ENCODE measurements around the gene C16orf74. TPM values are rescaled to one million over a fixed set of nuclear protein-coding genes. Genes with fewer than 3 reads are reported as not detected.
A peak's percentile ranks its signal among the peaks of the same experiment; 100 is the strongest.

The C16orf74 gene
- total RNA-seq, 4 donors from 2014 or later = 11.0 to 13.0 (median 11.4) TPM

DNA sequence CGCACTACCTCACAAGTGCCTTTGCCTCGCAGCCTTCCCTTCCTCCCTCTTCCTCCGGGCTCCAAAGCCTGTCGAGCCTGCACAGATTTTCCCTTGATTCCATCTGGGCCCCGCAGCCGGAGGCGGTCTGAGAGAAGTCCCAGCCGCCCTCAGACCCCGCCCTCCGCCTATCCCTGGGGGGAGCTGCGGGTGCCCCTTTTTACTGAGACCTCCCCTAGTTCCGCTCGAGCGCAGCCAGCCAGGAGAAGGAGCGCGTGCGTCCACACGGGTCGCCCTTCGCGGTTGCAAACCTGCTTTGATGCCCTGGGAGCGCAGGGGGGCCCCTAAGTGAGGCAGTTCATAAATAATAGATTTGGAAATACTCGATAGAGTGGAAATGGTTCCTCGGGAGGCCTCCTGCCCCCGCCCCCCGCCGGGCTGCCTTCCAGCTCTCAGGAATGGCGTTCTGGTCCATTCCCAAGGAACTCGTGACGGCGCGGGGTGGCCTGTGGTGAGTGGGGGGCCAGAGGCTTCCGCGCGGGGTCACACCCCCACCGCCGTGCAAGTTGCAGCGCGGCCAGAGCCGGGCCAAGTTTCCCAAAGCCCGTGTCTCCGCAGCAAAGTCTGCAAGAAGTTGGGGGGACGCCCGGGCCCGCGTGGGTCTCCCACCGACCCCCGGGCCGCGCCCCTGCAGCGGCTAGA lies 610 bp downstream of the C16orf74 start:
- Histone ChIP-seq H3K9me3 (no peaks in the 10 kb centered on the region), H3K4me1 (peaks cover 67% of the 10 kb centered on the region), H3K27me3 (no peaks in the 10 kb centered on the region), H3K4me3 (peak overlapping the region; percentile 68), H3K36me3 (no peaks in the 10 kb centered on the region), H3K27ac (peak overlapping the region; percentile 14)
- DNase-seq (ENCODE audit: low spot score in 2 of 2) = no peak
- TF ChIP-seq, protein P1, sequence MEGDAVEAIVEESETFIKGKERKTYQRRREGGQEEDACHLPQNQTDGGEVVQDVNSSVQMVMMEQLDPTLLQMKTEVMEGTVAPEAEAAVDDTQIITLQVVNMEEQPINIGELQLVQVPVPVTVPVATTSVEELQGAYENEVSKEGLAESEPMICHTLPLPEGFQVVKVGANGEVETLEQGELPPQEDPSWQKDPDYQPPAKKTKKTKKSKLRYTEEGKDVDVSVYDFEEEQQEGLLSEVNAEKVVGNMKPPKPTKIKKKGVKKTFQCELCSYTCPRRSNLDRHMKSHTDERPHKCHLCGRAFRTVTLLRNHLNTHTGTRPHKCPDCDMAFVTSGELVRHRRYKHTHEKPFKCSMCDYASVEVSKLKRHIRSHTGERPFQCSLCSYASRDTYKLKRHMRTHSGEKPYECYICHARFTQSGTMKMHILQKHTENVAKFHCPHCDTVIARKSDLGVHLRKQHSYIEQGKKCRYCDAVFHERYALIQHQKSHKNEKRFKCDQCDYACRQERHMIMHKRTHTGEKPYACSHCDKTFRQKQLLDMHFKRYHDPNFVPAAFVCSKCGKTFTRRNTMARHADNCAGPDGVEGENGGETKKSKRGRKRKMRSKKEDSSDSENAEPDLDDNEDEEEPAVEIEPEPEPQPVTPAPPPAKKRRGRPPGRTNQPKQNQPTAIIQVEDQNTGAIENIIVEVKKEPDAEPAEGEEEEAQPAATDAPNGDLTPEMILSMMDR (IDR thresholded peaks at IDR 0.05) = no peak
- TF ChIP-seq EP300 (IDR thresholded peaks at IDR 0.05) = no peak
- TF ChIP-seq POLR2AphosphoS5 (IDR thresholded peaks at IDR 0.05) = no peak
- no peak for TF ChIP-seq POLR2A (IDR thresholded peaks at IDR 0.05)
- under 1% methylated on average over 29 of the region's 51 CpGs for WGBS

DNA sequence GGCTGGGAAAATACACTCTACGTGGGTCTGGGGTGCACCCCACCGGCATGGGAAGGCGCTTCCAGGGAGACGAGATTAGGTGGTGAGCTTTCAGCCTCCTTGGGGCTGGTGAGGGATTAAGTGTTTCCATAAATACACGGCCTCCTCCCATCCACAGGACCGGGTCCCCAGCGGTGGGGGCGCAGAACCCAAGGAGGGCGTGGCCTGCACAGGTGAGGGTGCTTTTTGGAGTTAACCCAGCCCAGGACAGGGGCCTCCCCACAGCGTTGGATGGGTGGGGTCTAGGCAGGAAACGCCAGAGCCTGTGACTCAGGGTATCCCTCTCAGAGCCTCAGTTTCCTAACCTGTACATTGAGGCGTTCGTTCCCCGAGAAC lies 1.1 kb downstream of the C16orf74 start:
- WGBS = 40% methylated on average over 7 of the region's 14 CpGs
- Histone ChIP-seq H3K4me1 (peaks cover 66% of the 10 kb centered on the region), H3K9me3 (no peaks in the 10 kb centered on the region), H3K27ac (no peak overlapping the region), H3K36me3 (no peaks in the 10 kb centered on the region), H3K27me3 (no peaks in the 10 kb centered on the region), H3K4me3 (peak overlapping the region; percentile 68)
- no peak for DNase-seq (ENCODE audit: low spot score in 2 of 2)
- no peak for TF ChIP-seq EP300 (IDR thresholded peaks at IDR 0.05)
- no peak for TF ChIP-seq POLR2AphosphoS5 (IDR thresholded peaks at IDR 0.05)
- TF ChIP-seq, protein P1 (IDR thresholded peaks at IDR 0.05) = no peak
- no peak for TF ChIP-seq POLR2A (IDR thresholded peaks at IDR 0.05)

DNA sequence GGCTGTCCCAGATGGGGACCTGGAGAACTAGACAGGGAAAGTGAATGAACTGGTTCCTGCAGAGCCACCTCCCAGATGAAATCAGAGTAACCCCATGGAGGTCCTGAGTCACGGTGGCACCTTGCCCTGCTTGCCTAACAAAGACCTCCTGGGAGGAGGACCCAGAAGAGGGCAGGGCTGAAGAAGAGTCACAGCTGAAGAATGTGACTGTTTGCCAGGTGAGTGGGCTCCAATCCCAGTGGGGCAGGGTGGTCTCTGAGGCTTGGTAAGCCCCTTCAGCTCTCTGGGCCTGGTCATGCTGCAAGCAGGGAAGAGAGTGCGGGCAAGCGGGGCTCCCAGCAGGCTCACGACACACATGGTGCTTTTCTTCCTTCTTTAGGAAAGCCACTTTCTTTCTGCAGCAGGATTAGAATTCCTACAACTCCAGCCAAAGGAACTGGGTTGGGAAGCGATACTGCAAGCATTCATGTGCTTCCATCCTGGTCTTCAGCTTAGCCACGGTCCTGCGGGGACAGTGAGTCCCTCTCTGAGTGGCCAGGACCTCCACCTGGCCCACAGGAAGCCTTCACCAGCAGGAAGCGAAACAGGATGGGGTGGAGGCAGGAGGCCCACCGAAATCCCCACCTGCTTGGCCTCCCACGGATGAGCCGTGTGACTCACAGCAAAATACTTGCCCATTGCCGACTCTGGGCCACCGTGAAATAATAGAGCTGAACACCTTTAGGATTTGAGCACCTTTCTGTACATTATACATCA lies 4.3 kb downstream of the C16orf74 start:
- Histone ChIP-seq H3K27ac (peak overlapping the region; percentile 36), H3K9me3 (no peaks in the 10 kb centered on the region), H3K27me3 (no peaks in the 10 kb centered on the region), H3K4me3 (no peak overlapping the region), H3K4me1 (peaks cover 38% of the 10 kb centered on the region), H3K36me3 (no peaks in the 10 kb centered on the region)
- TF ChIP-seq, protein P1 (IDR thresholded peaks at IDR 0.05) = no peak
- TF ChIP-seq EP300 (IDR thresholded peaks at IDR 0.05) (no peak), POLR2AphosphoS5 (IDR thresholded peaks at IDR 0.05) (no peak)
- peak in 1 of 2 donors; percentile 71 for DNase-seq (ENCODE audit: low spot score in 2 of 2)
- 81% methylated on average over 12 of the region's 13 CpGs for WGBS

DNA sequence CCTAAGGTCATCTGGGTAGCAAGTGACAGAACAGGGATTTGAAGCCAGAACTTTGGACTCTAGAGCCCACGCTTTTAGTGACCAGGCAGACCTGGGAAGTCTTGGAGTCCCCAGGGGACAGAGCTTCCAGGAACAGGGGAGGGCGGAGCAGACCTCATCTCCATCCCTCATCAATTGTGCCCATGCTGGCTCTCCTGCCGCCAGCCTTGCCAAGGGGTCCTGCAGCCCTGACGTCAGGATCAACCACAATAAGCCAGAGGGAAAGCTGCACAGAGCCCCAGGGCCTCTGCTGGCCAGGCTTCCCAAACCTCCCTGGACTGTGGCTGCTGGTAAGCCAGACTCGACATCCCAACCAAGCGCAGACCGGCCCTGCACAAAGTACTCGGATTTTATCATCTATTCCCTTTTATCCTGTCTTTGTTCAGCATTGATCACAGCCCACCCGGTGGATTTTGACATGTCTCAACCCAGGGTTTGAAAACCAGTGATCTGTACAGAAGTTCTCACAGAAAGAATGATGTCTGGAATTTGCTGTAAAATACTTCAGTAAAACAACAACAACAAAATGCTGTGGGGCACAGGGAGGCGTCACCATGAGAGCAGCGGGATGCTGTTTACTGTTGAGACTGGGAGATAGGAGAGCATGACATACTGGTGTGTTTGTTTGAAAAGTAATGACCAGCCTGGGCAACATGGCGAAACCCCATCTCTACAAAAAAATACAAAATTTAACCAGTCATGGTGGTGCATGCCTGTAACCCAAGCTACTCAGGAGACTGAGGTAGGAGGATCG lies 11.8 kb downstream of the C16orf74 start:
- no peak for DNase-seq (ENCODE audit: low spot score in 2 of 2)
- H3K36me3 ChIP-seq = no peaks in the 10 kb centered on the region
- no peak for TF ChIP-seq POLR2AphosphoS5 (IDR thresholded peaks at IDR 0.05)
- TF ChIP-seq, protein P1 (IDR thresholded peaks at IDR 0.05) = no peak
- TF ChIP-seq EP300 (IDR thresholded peaks at IDR 0.05) = no peak
- no peak for TF ChIP-seq POLR2A (IDR thresholded peaks at IDR 0.05)
- WGBS = 83% methylated on average over 10 of the region's 13 CpGs
- H3K4me1 ChIP-seq = no peaks in the 10 kb centered on the region
- no peak overlapping the region for H3K27ac ChIP-seq
- no peaks in the 10 kb centered on the region for H3K27me3 ChIP-seq
- no peaks in the 10 kb centered on the region for H3K9me3 ChIP-seq
- H3K4me3 ChIP-seq = no peak overlapping the region

DNA sequence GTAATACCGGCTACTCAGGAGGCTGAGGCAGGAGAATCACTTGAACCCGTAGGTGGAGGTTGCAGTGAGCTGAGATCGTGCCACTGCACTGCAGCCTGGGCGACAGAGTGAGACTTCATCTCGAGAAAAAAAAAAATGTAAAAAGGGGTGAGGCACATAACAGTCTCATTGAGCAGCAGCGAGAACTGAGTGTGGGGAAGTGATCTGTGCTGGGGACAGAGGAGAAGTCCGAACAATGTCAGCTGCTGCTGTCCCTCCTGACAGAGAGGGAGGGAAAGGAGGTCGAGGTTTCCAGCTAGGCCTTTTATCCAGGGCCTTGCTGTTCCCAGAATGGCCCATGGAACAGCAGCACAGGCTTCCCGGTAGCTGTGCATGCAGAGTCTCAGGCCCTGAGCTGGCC lies 14.0 kb downstream of the C16orf74 start:
- no peak overlapping the region for H3K27ac ChIP-seq
- no peak for DNase-seq (ENCODE audit: low spot score in 2 of 2)
- 87% methylated on average over 9 of the region's 9 CpGs for WGBS

More for the DNA sequence above, 14.0 kb downstream of the C16orf74 start:
- H3K36me3 ChIP-seq = no peaks in the 10 kb centered on the region
- no peaks in the 10 kb centered on the region for H3K9me3 ChIP-seq
- H3K4me3 ChIP-seq = no peak overlapping the region
- H3K4me1 ChIP-seq = no peaks in the 10 kb centered on the region
- TF ChIP-seq POLR2A (IDR thresholded peaks at IDR 0.05) = no peak
- TF ChIP-seq POLR2AphosphoS5 (IDR thresholded peaks at IDR 0.05) = no peak
- TF ChIP-seq EP300 (IDR thresholded peaks at IDR 0.05) = no peak
- no peaks in the 10 kb centered on the region for H3K27me3 ChIP-seq
